SW 1271 (cell line): ENCODE measurements around the gene CMTM4.
A peak's percentile ranks its signal among the peaks of the same experiment; 100 is the strongest.
"Not testable (repeated sequence)": the region's sequence is repeated elsewhere in the genome, so short reads cannot be mapped to it uniquely, and the experiment has no call there.

Source experiments
- DNase-seq, 2 experiments: peaks; one replicate each; lab custom pipeline; 2025; lab: John Stamatoyannopoulos, UW

The CMTM4 gene

DNA sequence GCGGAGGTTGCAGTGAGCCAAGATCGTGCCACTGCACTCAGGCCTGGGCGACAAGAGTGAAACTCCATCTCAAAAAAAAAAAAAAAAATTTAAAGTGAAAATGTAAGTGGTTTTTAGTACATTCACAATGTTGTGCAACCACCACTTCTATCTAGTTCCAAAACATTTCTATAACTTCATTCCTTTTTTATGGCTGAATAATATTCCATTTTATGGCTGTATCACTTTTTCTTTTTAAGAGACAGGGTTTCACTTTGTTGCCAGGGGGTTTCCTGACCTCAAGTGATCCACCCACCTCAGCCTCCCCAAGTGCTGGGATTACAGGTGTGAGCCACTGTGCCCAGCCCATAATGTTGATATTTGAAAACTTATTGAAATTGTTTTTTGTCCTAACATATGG is 103.7 kb downstream of the CMTM4 start:
- DNase-seq, result no peak

DNA sequence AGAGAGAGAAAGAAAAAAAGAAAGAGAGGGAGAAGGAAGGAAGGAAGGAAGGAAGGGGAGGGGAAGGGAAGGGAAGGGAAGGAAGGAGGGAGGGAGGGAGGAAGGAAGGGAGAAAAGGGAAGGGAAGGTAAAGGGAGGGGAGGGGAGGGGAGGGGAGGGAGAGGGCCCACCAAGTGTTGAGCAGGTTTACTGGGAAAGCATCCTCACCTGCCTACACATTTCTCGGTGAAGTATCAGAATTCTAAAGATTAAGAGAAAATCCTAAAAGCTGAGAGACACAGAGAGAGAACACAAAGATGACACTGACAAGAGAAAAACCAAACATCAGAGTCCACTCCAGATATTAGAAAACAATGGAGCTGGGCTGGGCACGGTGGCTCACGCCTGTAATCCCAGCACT is 104.3 kb downstream of the CMTM4 start:
- no peak for DNase-seq

DNA sequence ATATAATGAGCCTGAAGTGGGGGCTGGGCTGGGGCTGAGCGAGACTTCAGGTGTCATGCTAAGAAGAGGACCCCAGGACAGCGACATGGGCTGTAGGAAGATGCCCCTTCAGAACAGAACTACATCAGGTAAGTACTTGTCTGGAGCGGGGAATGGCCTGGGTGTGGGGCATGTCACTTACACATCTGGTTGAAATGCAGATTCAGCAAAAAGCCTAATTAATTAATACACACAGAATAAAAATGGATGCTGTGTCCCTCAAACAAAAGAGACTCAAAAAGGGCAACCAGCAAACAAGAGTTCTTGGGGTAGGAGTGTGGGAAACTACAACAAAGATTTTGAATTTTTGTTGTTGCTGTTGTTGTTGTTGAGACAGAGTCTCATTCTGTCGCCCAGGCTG is 105.5 kb downstream of the CMTM4 start:
- no peak for DNase-seq

DNA sequence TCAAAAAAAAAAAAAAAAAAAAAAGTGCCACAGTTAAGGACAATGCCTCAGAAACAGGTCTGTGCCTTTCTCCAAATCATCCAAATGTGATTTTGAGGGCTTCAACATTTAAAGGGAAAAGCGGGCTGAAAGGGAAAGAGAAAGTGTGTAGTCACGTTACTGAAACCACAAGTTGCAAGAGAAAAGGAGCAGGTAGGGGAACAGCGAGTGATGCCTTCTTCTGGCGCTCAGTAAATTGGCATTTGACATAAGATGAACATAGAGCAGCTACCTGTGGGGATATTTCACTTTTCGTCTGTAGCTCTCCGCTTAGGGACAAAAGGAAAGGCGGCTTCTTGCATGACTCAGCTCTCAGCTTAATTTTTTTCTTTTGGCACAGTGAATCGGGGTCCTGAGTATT is 106.2 kb downstream of the CMTM4 start:
- no peak for DNase-seq

DNA sequence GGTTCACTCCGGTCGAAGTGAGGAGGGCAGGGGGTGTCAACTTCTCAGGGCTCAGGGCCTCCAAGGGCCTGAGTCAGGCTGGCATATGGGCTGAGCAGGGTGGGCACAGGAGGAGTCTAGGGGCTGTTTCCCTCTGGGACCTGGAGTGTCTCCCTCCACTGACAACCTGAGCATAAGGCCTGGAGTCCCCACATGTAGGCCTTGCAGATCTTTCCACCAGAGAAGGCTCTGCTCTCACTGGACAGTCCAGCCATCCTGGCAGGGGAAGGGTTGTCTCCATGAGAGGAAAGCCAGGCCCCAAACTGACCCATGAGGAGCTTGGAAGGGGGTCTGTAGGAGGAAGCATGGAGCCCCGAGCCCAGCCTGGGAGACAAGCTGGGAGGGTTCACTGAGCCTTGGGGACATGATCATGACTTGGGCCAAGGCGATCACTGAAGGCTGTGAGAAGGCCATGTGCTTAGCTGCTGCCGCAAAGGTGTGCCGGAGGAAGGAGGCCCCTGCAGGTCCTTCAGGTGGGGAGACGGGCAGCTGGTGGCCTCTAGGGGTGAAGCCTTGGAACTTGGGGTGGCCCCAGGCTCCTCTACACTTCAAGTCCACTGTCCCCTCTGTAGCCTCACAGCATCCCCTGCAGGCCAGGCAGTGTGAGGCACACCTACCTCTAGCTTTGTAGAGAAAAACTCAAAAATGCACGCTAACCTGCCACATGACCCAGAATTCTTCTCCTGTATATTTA is 107.4 kb downstream of the CMTM4 start:
- peak in 1 of 2 experiments; percentile 13 for DNase-seq

DNA sequence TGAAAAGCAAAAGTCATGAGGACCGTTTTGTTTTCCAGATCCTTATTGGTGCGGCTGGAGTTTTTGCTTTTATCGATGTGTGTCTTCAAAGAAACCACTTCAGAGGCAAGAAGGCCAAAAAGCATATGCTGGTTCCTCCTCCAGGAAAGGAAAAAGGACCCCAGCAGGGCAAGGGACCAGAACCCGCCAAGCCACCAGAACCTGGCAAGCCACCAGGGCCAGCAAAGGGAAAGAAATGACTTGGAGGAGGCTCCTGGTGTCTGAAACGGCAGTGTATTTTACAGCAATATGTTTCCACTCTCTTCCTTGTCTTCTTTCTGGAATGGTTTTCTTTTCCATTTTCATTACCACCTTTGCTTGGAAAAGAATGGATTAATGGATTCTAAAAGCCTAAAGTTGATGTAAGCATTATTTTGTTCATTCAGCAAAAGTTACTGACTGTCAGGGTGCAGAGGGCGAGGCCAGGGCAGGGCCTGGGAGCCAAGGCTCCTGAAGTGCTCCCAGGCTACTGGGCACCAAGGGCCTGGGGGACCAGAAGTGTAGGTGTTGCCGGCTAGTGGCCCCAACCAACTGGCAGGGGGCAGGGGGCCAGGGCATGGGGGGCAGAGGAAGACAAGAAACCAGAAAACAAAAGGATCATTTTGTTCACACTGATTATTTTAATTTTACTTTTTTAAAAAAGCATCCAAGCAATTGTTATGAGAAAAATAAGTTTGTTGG is 108.5 kb downstream of the CMTM4 start:
- DNase-seq, result no peak

DNA sequence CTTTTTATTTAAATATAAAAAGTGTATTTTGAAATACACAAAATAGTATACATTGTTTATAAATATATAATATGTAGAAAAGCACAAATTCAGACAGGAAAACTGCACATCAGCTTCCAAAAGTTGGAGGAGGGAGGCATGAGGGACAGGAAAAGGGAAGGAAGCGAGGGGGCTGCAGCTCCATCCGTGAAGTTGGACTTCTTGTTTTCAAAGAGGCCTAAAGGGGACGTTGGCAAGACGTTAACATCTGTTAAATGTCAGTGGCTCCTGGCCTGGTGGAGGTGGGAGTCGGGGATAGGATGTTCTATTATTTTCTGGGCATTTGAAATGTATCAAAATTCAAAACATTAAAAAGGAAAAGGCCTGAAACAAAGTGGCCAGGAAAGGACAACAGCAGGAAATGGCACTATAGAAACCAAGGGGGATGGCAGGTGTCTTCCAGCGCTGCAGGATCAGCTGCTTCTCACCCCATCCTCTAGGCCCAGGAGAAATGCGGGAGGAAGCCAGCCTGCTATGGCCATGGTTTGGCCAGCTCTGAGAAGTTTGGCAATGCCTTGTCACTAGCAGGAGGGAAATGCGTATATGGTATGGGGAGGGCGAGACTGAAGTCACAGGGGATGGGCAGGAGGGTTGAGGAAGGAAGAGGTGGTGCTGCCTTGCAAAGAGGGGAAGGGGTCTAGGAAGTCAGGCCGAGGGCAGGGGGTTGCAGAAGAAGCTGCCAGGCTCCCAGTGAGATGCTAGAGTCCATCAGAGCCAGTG is 110.9 kb downstream of the CMTM4 start:
- DNase-seq, result no peak

DNA sequence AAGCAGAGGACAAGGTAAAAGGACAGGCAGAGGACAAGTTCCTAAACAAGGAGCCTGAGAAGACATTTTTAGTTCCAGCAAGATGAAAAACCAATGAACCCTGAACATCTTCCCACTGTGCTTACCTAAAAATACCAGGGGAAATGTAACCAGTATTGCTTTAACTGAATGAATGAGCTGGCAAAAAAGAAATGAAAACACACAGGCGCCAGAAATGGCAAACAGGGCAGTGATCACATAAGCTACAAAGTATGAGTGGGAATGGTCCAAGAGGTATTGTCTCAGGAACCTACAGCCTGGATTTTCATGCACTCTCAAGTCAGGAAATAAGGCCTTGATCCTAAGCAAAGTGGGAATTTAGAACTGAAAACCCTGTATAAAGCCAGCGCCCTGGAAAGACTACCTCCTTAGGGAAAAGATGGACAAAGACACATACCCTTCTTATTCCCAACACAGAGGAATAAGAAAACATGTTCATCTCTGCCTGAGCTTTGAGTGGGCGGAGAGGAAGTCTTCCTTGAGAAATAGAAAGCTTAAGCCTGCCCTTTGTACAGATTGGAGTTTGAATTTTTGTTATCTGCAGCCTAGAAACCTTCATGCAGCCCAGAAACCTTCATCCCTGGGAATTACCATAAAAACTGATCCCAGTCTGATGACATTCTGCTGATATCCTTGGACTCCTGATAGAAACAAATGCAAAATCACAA is 115.1 kb downstream of the CMTM4 start:
- no peak for DNase-seq

DNA sequence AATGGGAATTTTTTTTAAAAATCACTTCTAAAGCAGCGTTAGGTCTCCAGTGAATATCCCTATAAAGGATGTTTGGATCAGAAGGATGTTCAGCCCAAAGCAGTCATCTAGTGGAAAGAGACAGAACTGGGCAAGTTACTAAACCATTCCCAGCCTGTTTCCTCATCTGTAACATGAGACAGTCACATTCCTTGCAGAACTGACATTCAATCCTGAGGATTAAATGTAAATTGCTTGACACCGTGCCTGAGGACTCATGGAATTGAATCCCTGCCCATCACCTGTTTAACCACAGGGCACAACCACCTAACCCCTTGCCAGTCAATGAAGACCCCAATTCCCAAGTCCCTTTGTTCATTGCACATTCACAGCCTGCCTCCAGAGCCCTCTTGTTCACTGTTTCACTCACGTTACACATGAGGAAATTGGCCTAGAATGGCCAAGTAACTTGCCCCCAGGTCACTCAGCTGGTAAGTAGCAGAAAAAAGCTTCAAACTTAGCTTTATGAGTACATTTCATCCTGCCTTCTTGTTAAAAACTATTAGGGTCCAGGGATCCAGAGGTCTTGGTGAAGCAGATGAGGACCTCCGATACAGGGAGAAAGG is 115.8 kb downstream of the CMTM4 start:
- DNase-seq, result peak in 1 of 2 experiments; percentile 38

DNA sequence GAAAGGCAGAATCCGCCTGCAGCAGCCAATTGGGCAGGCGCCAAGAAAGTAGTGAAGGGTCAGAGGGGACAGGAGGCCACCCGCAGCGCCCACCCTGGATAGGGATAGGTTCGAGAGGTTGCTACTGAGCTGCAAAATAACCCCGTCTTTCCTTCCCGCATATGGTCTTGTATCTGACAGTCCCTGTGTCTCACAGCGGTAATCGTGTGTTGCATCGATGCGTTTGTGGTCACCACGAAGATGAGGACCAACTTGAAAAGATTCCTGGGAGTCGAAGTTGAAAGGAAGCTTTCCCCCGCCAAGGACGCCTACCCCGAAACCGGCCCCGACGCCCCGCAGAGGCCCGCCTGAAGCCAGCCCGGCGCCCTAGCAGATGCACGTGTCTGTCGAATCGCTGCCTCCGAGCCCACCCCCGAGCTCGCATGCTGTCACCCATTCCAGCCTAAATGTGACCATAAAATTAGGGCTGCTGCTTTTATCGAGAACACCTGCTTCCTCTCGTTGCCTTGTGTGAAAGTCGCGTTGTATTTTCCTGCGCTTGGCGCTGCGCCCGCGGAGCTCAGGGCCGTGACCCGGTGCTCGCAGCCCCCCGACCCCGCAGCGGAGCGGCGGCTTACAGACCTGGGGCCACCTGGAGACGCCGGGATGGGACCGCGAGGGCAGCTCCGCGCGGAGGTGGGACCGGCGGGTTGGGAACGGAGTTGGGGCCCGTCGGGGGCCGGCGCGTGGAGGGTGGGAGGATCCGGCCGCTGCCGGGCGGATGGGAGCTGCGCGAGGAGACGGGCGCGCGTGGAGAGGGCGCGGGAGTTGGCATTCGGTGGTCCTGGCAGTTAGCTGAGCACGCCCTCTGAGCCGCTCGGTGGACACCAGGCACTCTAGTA is 117.7 kb downstream of the CMTM4 start, which contains the start of gene CMTM2:
Gene CMTM2, plus strand, starts transcription at position 813 of the 881 bp plus-strand sequence. CDS start 145 bp downstream, outside the sequence.
- no peak for DNase-seq

DNA sequence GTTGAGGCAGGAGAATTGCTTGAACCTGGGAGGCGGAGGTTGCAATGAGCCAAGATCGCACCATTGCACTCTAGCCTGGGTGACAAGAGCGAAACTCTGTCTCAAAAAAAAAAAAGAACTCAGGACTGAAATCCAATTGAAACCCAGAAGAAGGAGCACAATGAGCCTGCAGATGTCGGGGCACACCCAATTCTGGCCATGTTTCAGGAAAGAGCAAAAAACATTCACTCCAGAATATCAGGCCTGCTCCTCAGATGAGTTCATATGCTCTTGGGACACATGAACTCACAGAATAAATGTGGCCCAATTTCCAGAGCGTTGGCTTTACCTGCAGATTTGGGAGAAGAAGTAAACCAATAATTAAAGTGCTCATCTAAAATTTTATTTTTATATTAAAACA is 120.2 kb downstream of the CMTM4 start:
- DNase-seq, result no peak

DNA sequence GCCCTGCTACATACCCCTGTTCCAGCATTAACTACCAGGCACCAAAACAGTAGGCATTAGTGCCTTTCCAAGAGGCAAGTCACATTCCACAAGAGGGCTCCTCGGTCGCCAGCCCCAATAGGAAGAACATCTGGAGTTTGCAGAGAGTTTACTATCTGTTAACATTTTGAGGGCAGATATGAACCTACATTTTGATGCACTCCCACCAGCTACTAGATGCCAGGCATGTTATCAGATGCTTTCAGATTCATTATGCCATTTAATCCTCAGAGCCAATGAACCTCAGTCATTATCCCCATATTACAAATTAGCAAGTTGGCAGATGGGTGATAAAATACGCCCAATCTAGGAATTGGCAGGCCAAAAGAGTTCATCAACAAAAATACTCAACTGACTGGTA is 121.5 kb downstream of the CMTM4 start:
- no peak for DNase-seq

DNA sequence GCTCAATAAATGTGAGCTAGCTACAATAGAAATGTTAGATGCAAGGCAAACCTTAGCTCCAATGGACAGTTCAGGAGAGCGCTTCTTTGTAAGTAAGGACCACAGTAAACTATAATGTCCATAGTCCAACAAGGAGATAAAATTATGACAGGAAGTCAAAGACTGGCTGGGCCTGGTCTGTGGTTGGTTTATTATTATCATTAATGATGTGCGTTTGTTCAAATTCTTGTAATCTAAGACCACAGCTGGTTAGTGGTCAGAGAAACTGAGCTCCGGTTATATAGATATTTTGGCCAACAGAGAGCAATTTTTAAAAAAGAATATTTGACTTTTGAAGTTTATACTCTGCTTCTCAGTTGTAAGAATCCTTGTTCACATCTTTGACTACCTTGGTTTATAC is 122.0 kb downstream of the CMTM4 start:
- DNase-seq, result no peak

DNA sequence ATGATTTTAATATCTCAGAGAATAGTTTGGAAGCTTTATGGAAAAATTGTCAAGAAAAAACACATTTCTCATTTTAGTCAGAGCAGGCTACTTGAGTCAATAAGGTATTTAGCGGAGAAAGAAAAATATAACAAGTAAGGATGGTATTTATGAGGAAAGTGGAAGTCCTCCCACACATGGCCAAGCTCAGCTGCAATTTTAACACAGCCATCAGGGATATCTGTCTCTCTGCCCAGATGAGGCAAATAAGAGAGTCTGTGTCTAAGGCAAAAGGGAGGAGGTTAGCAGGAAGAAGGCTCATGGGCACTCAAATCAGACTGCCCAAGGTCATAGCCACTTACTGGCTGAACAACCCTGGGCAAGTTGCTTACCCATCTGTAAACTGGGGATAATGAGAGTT is 122.5 kb downstream of the CMTM4 start:
- no peak for DNase-seq

DNA sequence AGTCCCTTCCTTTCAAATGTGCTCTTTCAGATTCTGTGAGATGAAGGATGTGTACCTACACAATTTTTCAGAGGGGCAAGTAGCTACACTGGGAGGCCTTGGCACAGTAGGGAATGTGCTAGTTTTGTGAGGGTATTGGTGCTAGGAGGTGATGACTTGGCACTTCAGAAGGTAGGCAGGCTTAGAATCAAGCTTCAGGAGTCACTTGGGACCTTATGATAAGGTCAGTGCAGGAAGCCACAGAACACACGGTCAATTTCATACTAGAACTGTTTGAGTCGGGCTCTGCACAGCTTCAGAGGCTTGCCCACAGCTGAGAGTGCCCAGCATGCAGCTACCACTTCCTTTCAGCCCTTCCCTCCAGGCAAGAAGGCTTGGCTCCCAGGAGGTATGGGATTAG is 124.2 kb downstream of the CMTM4 start:
- DNase-seq, result no peak

DNA sequence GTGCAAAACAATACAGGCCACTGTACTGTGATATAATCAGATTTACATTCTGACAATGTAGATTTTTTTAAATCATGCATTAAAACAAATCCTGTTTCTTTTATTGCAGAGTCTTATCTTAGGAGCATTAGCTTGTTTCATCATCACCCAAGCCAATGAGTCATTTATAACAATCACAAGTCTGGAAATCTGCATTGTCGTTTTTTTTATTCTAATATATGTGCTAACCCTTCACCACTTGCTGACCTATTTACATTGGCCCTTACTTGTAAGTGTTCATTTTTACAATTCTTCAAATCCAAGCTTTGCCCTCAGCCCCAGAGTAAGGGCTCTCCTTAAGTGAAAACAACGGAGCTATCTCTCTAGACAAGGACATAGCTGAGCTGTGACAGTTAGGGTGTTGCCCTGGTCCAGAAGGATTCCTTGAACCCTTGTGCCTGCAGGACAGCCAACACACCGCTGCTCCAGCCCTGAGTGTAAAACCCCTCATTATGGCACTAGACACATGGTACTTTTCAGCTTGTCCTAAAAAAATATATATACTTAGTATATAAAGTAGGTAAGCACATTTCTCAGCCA is 126.6 kb downstream of the CMTM4 start:
- peak in 1 of 2 experiments; percentile 48 for DNase-seq

DNA sequence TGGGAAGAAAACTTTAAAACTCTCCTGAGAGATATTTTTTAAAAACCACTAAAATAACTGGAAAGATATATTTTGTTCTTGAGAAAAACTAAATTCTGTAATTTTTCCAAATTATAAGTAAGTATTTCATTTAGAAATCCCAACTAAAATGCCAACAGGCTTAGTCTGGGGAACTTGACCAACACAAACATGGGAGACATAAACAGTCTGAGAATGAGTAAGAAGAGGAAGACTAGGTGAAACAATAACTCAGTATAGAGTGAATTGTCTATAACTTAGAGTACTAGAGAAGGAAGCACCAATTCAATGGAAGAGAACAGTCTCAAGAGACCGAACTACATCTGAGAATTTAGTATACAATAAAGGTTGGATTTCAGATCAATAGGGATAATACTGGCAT is 127.4 kb downstream of the CMTM4 start:
- no peak for DNase-seq

DNA sequence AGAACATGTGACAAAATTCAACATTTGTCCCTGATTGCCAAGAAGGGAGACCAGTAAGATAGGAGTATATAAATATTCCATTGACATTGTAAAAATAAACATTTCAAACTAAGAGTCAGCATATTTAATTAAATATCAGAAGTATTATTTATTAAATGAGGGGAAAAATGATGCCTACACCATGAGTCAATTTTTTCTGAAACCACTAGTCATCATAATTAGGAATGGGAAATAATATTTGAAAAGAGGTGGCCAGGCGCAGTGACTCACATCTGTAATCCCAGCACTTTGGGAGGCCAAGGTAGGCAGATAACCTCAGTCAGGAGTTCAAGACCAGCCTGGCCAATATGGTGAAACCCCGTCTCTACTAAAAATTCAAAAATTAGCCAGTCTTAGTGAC is 128.2 kb downstream of the CMTM4 start:
- DNase-seq, result no peak

DNA sequence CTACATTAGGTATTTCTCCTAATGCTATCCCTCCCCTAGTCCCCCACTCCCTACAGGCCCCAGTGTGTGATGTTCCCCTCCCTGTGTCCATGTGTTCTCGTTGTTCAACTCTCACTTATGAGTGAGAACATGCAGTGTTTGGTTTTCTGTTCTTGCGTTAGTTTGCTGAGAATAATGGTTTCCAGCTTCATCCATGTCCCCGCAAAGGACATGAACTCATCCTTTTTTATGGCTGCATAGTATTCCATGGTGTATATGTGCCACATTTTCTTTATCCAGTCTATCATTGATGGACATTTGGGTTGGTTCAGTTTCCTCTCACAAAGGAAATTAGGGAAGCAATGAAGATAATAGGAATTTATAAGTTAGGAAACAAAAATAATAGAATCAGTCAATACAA is 129.3 kb downstream of the CMTM4 start:
- DNase-seq, result not testable (repeated sequence)
